SK-N-MC (cell line): ENCODE measurements around the gene CCDC3.

Experiments used
- EZH2 ChIP-seq: fragments of 200-600 bp; sonication (generic); IDR thresholded peaks from one replicate; pipeline ENCODE4 v1.6.1; 2017; ENCODE audit warnings: antibody characterized with exemption
- FOXP2 ChIP-seq: optimal IDR thresholded peaks from 2 replicates; pipeline ENCODE3; 2011; ENCODE audit warnings: mild to moderate bottlenecking, moderate library complexity; ENCODE audit not compliant: insufficient read depth; ENCODE audit errors: extremely low read length, control extremely low read depth
- POLR2AphosphoS5 ChIP-seq: IDR thresholded peaks from 2 replicates; pipeline ENCODE4 v1.6.1; 2012; ENCODE audit warnings: mild to moderate bottlenecking, low read depth, low read length, borderline replicate concordance

DNA sequence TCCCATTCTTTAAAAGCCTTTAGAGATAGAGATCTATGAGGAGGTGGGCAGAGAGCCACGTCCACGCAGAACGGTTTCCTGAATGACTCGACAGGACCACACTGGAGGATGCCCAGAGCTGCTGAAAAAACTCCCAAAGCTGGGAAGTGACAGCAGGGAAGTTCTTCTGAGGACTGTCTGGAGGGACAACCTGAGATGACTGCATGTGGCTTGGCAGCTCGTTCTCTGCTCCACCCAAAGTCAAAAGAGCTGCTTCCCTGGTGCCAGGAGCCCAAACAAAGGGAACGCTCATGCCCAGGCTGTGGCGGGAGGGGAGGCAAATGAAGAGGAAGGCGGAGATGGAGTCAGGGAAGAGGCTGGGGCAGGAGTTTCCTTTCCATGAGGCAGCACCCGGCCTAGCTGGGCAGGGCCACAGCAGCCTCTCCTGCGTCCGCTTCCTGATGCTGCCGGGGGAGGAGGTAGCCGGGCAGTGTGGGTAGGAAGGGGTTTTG is 95.4 kb downstream of the CCDC3 start:
- TF ChIP-seq EZH2 (no peak), POLR2AphosphoS5 (no peak), FOXP2 (no peak)
